Measurements from ENCODE around the gene CEP170B.
"Not testable (repeated sequence)": the region's sequence is repeated elsewhere in the genome, so short reads cannot be mapped to it uniquely, and the experiment has no call there.

CEP170B gene

GRCh38 chr14:104844306-104845032 is 20.6 kb upstream of the CEP170B start:
- no peak for DNase-seq (ENCODE audit: low read depth)

GRCh38 chr14:104845033-104845666 is 19.9 kb upstream of the CEP170B start:
- no peak for DNase-seq (ENCODE audit: low read depth)

GRCh38 chr14:104845834-104846441 is 19.1 kb upstream of the CEP170B start:
- DNase-seq (ENCODE audit: low read depth) = no peak

GRCh38 chr14:104852280-104852663 is 12.8 kb upstream of the CEP170B start:
- DNase-seq (ENCODE audit: low read depth) = no peak

GRCh38 chr14:104855532-104856090 is 9.5 kb upstream of the CEP170B start:
- no peak for DNase-seq (ENCODE audit: low read depth)

- no peak for DNase-seq (ENCODE audit: low read depth)
These were observed 8.8 kb upstream of the CEP170B start for GRCh38 chr14:104856157-104856868.

- DNase-seq (ENCODE audit: low read depth) = no peak
These were observed 7.9 kb upstream of the CEP170B start for GRCh38 chr14:104856869-104857860.

GRCh38 chr14:104857931-104858330 is 7.1 kb upstream of the CEP170B start:
- DNase-seq (ENCODE audit: low read depth) = not testable (repeated sequence)

GRCh38 chr14:104858811-104859426 is 6.1 kb upstream of the CEP170B start:
- no peak for DNase-seq (ENCODE audit: low read depth)

- DNase-seq (ENCODE audit: low read depth) = no peak
These were observed 5.2 kb upstream of the CEP170B start for GRCh38 chr14:104859900-104860299.

GRCh38 chr14:104860414-104860813 is 4.7 kb upstream of the CEP170B start:
- no peak for DNase-seq (ENCODE audit: low read depth)

GRCh38 chr14:104863131-104863862 is 1.8 kb upstream of the CEP170B start:
- no peak for DNase-seq (ENCODE audit: low read depth)

- DNase-seq (ENCODE audit: low read depth) = no peak
These were observed 1.2 kb upstream of the CEP170B start for GRCh38 chr14:104863923-104864266.

- DNase-seq (ENCODE audit: low read depth) = no peak
These were observed 594 bp upstream of the CEP170B start for GRCh38 chr14:104864267-104865080.

GRCh38 chr14:104865631-104866441 is 768 bp downstream of the CEP170B start:
- no peak for DNase-seq (ENCODE audit: low read depth)

GRCh38 chr14:104866451-104867370 is 1.6 kb downstream of the CEP170B start:
- no peak for DNase-seq (ENCODE audit: low read depth)

- DNase-seq (ENCODE audit: low read depth) = no peak
These were observed 2.4 kb downstream of the CEP170B start for GRCh38 chr14:104867371-104868059.

Data from stimulated activated CD8-positive, alpha-beta memory T cell treated with anti-CD3 and anti-CD28 coated beads, Interleukin-4, amount 100 ng/mL, for 24 hours (primary cell).